GM13976 (cell line): ENCODE data around the gene IGF2BP2.
"Not testable (repeated sequence)": the region's sequence is repeated elsewhere in the genome, so short reads cannot be mapped to it uniquely, and the experiment has no call there.

Experiments
- DNase-seq: peaks from one replicate; pipeline ENCODE4 v3.0.0; 2012; ENCODE audit warnings: low spot score
- in situ Hi-C: fragments of 300-500 bp; cut with MboI; formaldehyde crosslinking; loops from one replicate; pipeline ENCODE4 v1.12.0; 2022; ENCODE audit warnings: low sequenced_read_pairs, mixed read lengths, inconsistent platforms; ENCODE audit not compliant: unreplicated experiment
- TF ChIP-seq, protein P1 (sequence below): IDR thresholded peaks from 2 replicates; pipeline ENCODE4 v1.5.1; 2012; ENCODE audit warnings: borderline replicate concordance, mild to moderate bottlenecking; ENCODE audit not compliant: insufficient read depth; ENCODE audit errors: extremely low read depth, missing control alignments, control extremely low read depth

The IGF2BP2 gene

GRCh38 chr3:185813205-185813604 lies 11.6 kb downstream of the IGF2BP2 start:
- DNase-seq = no peak
- in situ Hi-C loops = no loop called here
- TF ChIP-seq, protein P1, sequence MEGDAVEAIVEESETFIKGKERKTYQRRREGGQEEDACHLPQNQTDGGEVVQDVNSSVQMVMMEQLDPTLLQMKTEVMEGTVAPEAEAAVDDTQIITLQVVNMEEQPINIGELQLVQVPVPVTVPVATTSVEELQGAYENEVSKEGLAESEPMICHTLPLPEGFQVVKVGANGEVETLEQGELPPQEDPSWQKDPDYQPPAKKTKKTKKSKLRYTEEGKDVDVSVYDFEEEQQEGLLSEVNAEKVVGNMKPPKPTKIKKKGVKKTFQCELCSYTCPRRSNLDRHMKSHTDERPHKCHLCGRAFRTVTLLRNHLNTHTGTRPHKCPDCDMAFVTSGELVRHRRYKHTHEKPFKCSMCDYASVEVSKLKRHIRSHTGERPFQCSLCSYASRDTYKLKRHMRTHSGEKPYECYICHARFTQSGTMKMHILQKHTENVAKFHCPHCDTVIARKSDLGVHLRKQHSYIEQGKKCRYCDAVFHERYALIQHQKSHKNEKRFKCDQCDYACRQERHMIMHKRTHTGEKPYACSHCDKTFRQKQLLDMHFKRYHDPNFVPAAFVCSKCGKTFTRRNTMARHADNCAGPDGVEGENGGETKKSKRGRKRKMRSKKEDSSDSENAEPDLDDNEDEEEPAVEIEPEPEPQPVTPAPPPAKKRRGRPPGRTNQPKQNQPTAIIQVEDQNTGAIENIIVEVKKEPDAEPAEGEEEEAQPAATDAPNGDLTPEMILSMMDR = no peak

DNA sequence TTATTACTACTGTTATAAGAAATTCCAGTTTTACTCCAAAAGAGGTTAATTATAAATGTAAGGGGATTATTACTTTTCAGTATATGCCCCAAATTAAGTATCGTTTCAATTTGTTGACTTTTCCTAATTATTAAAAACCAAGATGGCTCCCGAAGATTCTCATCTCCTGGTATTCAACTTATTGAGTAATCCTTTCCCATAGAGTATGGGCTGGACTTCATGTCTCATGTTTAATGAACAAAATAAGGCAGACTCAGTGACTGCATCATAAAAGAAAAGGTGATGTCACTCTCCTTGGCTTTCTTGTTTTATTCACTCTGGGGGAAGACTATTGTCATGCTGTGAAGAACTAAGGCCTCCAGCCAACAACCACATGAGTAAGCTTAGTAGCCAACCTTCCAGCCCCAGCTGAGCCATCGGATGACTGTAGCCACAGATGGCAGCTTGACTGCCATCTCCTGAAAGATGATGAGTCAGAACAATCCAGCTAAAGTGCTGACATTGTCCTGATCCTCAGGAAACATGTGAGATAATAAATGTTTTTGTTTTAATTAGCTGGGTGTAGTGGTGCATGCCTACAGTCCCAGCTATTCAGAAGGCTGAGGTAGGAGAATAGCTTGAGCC lies 17.3 kb downstream of the IGF2BP2 start:
- in situ Hi-C loops = no loop called here
- TF ChIP-seq, protein P1 = no peak
- DNase-seq = no peak

DNA sequence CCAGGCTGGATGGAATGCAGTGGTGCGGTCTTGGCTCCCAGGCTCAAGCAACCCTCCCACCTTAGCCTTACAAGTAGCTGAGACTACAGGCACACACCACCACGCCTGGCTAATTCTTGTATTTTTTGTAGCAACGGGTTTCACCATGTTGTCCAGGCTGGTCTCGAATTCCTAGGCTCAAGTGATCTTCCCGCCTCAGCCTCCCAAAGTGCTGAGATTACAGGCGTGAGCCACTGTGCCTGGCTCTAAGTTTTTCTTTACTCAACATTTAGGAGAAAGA lies 26.1 kb downstream of the IGF2BP2 start:
- in situ Hi-C loops, DNase-seq: not testable (repeated sequence)

DNA sequence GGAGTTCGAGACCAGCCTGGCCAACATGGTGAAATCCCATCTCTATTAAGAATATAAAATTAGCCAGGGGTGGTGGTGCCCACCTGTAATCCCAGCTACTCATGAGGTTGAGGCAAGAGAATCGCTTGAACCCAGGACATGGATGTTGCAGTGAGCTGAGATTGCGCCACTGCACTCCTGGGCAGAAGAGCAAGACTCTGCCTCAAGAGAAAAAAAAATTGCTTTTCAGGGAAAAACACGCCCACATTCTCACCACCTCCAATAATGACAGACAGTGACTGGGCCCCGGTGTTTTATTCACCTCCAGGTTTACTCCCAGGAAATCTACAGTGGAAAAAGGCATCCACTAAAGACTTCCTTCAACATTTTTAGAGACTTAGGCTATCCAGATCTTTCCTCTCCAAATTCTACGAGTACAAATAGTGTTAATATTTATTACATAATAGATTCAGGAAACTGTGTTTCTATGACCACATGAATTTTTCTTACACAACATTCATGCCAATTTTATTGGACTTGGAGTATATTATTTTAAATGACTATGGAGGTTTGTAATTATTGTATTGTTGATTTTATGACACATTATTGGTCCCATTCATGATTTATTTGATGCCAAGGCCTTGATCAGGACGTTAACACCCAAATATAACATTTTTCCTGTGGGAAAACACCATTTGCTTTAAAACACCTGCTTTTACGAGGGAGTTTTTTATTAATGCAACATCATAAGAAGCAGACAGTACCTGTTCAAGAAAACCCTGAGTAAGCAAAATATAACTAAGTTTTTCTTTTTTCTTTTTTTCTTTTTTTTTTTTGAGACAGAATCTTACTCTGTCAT lies 26.6 kb downstream of the IGF2BP2 start:
- TF ChIP-seq, protein P1 = no peak
- in situ Hi-C loops = no loop called here
- no peak for DNase-seq

GRCh38 chr3:185797108-185797881 lies 27.5 kb downstream of the IGF2BP2 start:
- in situ Hi-C loops = no loop called here
- TF ChIP-seq, protein P1 = no peak
- DNase-seq = no peak

DNA sequence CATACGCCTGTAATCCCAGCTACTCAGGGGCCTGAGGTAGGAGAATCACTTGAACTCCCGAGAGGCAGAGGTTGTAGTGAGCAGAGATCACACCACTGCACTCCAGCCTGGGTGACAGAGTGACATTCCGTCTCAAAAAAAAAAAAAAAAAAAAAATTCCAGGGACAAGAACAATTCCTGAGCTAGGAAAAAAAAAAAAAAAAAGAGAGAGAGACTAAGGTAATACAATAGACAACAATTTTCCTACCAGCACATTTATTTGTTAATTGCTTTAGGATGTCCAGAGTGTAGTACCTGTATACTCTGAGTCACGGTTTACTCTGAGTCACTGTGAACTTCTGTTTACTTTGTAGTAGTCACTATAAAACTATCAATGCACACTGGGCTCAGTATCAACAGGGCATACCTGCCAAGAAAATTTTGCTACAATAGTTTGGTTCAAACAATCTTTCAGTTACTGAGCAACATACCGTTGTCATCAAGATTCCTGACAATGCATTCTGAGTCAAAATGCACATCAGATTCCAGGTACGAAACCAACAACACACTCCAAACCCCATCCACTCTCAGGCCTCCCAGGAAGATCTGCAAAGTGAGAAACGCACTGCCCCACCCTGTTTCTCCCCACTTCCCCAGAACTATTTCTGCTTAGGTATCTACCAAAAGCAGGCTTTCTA lies 28.3 kb downstream of the IGF2BP2 start:
- TF ChIP-seq, protein P1 = no peak
- in situ Hi-C loops = no loop called here
- no peak for DNase-seq
